Lower leg skin (tissue), 3 donors: ENCODE results near the gene MYO18B.

Experiments
- CTCF ChIP-seq, 3 donors: fragments of 450-650 bp; IDR thresholded peaks; one replicate each; pipeline ENCODE4 v1.5.1; 2016; ENCODE audit warnings: antibody characterized with exemption in 3 of 3, mild to moderate bottlenecking in 3 of 3, moderate library complexity in 2 of 3
- POLR2A ChIP-seq, 2 donors: fragments of 450-650 bp; IDR thresholded peaks; one replicate each; pipeline ENCODE4 v1.6.1; 2016 to 2017; ENCODE audit warnings: antibody characterized with exemption in 2 of 2, mild to moderate bottlenecking in 1 of 2, moderate library complexity in 1 of 2

- TF ChIP-seq POLR2A (IDR thresholded peaks at IDR 0.05) = no peak
- TF ChIP-seq CTCF (IDR thresholded peaks at IDR 0.05) = no peak
Observed at GRCh38 chr22:25909614-25910387, 167.8 kb downstream of the MYO18B start.
